Mesenchymal stem cell (in vitro differentiated cells and primary cell): ENCODE results near the gene MEIOSIN.

ENCODE experiments used
- DNase-seq: peaks from one replicate; pipeline ENCODE4 v3.0.0-alpha.2; 2013
- H2AFZ ChIP-seq: one replicate; pipeline ENCODE4 v1.6.1; 2013; ENCODE audit warnings: low read depth, mild to moderate bottlenecking, control low read depth, inconsistent platforms, low read length, moderate library complexity
- H2AK5ac ChIP-seq: 2 replicates; pipeline ENCODE4 v1.6.1; 2013; ENCODE audit warnings: low read length, moderate library complexity, mild to moderate bottlenecking, inconsistent platforms; ENCODE audit not compliant: severe bottlenecking
- H2BK120ac ChIP-seq: one replicate; pipeline ENCODE4 v1.6.1; 2013; ENCODE audit warnings: low read depth, mild to moderate bottlenecking, inconsistent platforms, low read length, moderate library complexity
- H2BK12ac ChIP-seq, 2 experiments: one replicate each; pipeline ENCODE4 v1.6.1; 2013; ENCODE audit warnings: inconsistent platforms in 2 of 2, low read length in 2 of 2, mild to moderate bottlenecking in 2 of 2, moderate library complexity in 2 of 2, control low read depth in 1 of 2
- H2BK15ac ChIP-seq: one replicate; pipeline ENCODE4 v1.6.1; 2013; ENCODE audit warnings: mild to moderate bottlenecking, low read depth, inconsistent platforms; ENCODE audit not compliant: poor library complexity, severe bottlenecking
- H2BK5ac ChIP-seq: 2 replicates; pipeline ENCODE4 v1.6.1; 2013; ENCODE audit warnings: low read depth, mild to moderate bottlenecking, low read length, control low read depth, inconsistent platforms; ENCODE audit not compliant: poor library complexity, severe bottlenecking
- H3K14ac ChIP-seq, 2 experiments: one replicate each; pipeline ENCODE4 v1.6.1; 2013; ENCODE audit warnings: inconsistent platforms in 2 of 2, low read length in 2 of 2, control low read depth in 1 of 2, mild to moderate bottlenecking in 1 of 2, moderate library complexity in 1 of 2
- H3K18ac ChIP-seq, 2 experiments: one replicate each; pipeline ENCODE4 v1.6.1; 2013; ENCODE audit warnings: inconsistent platforms in 2 of 2, low read length in 2 of 2, control low read depth in 1 of 2, low read depth in 1 of 2, mild to moderate bottlenecking in 1 of 2
- H3K23ac ChIP-seq, 2 experiments: one replicate each; pipeline ENCODE4 v1.6.1; 2013; ENCODE audit warnings: inconsistent platforms in 2 of 2, low read length in 2 of 2, mild to moderate bottlenecking in 2 of 2, moderate library complexity in 2 of 2, control low read depth in 1 of 2
- H3K27ac ChIP-seq: 2 replicates; pipeline ENCODE4 v1.5.1; 2013; ENCODE audit warnings: mild to moderate bottlenecking, moderate library complexity, low read length, control low read depth, inconsistent platforms; ENCODE audit not compliant: poor library complexity, severe bottlenecking
- H3K27me3 ChIP-seq, 2 experiments: 2 replicates each; pipeline versions ENCODE4 v1.6.1 to v1.7.0; 2013; ENCODE audit warnings: low read length in 2 of 2, mild to moderate bottlenecking in 2 of 2, moderate library complexity in 2 of 2, control low read depth in 1 of 2, inconsistent platforms in 1 of 2; ENCODE audit not compliant: control insufficient read depth in 1 of 2, insufficient read depth in 1 of 2
- H3K36me3 ChIP-seq, 2 experiments: 2 replicates each; pipeline versions ENCODE4 v1.6.1 to v1.7.0; 2013; ENCODE audit warnings: low read length in 2 of 2, control low read depth in 1 of 2, inconsistent platforms in 1 of 2, low read depth in 1 of 2, mild to moderate bottlenecking in 1 of 2; ENCODE audit not compliant: insufficient read depth in 2 of 2, control insufficient read depth in 1 of 2
- H3K4ac ChIP-seq, 2 experiments: one replicate each; pipeline ENCODE4 v1.6.1; 2013; ENCODE audit warnings: inconsistent platforms in 2 of 2, low read length in 2 of 2, mild to moderate bottlenecking in 2 of 2, moderate library complexity in 2 of 2, control low read depth in 1 of 2, low read depth in 1 of 2
- H3K4me1 ChIP-seq: 2 replicates; pipeline ENCODE4 v1.6.1; 2013; ENCODE audit warnings: low read depth, low read length, control low read depth; ENCODE audit not compliant: control insufficient read depth, insufficient read depth
- H3K4me2 ChIP-seq: 2 replicates; pipeline ENCODE4 v1.6.1; 2013; ENCODE audit warnings: low read length, mild to moderate bottlenecking, inconsistent platforms; ENCODE audit not compliant: poor library complexity, severe bottlenecking
- H3K4me3 ChIP-seq, 2 experiments: 2 replicates each; pipeline versions ENCODE4 v1.5.1 to v1.7.0; 2013; ENCODE audit warnings: low read length in 2 of 2, mild to moderate bottlenecking in 2 of 2, control low read depth in 1 of 2, low read depth in 1 of 2; ENCODE audit not compliant: insufficient read depth in 1 of 2
- H3K79me1 ChIP-seq: replicated peaks from 2 replicates; pipeline ENCODE4 v1.6.1; 2013; ENCODE audit warnings: mild to moderate bottlenecking, control low read depth, low read length, inconsistent platforms; ENCODE audit not compliant: poor library complexity, severe bottlenecking
- H3K9ac ChIP-seq: 2 replicates; pipeline ENCODE4 v1.7.0; 2013; ENCODE audit warnings: mild to moderate bottlenecking, low read length, moderate library complexity
- H3K9me3 ChIP-seq: 2 replicates; pipeline ENCODE4 v1.7.0; 2013; ENCODE audit warnings: mild to moderate bottlenecking, low read length; ENCODE audit not compliant: control insufficient read depth
- H4K8ac ChIP-seq: one replicate; pipeline ENCODE4 v1.6.1; 2013; ENCODE audit warnings: inconsistent platforms, mild to moderate bottlenecking, low read length, moderate library complexity
- H4K91ac ChIP-seq: one replicate; pipeline ENCODE4 v1.6.1; 2013; ENCODE audit warnings: mild to moderate bottlenecking, low read length, inconsistent platforms
- WGBS: methylation state at CpG from one replicate; pipeline ENCODE4 v1.1.7; 2013; ENCODE audit warnings: mixed read lengths; 5-methylcytosine and 5-hydroxymethylcytosine counted together

MEIOSIN gene

DNA sequence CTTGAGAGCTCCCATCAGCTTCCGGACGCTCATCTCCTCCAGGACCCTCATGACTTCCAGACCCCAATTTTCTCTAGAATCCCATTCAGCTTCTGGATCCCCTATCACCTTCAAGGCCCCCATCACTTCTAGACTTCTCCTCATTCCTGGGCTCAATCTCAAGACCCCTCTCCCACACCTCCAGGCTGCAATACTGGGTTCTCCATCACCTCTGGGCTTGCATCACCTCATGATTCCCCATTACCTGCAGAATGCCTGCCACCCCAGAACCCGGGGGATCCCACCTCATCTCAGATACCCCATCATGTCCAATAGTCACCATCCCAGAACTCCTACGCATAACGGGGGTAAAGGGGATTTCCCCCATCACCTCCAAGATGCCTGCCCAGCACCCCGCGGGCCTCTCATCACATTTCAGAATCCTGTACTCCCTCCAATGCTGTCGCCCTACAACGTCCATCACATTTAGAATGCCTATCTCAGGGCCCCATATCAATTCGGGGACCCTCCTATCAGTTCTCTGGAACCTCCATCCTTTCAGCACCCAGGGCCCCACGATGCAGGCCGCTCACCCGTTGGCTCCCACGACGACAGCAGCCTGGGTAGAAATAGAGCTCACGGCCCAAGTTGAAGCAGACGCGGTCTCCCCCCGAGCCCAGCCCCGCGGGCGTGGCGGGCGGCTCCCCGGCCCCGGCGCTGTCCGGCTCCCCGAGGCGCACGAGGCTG is 58.7 kb downstream of the MEIOSIN start:
- Histone ChIP-seq H3K18ac (peak overlapping the region; percentile 98 to 99), H2BK12ac (no peak overlapping the region), H4K8ac (peak overlapping the region; percentile 98), H2AFZ (peak overlapping the region; percentile 44), H2AK5ac (no peak overlapping the region), H3K9ac (peak overlapping the region; percentile 97), H3K27ac (no peak overlapping the region), H3K36me3 (peaks cover 31 to 35% of the 10 kb centered on the region in 2 experiments), H3K23ac (peak overlapping the region in 1 of 2 experiments; percentile 96), H2BK15ac (peak overlapping the region; percentile 83), H3K4me1 (peaks cover 13% of the 10 kb centered on the region), H3K9me3 (no peaks in the 10 kb centered on the region), H3K4ac (peak overlapping the region; percentile 34 to 92), H3K79me1 (peaks cover 12% of the 10 kb centered on the region), H3K4me2 (peak overlapping the region; percentile 51), H3K27me3 (no peaks in the 10 kb centered on the region), H3K14ac (peak overlapping the region in 1 of 2 experiments; percentile 79), H4K91ac (peak overlapping the region; percentile 97), H2BK5ac (peak overlapping the region; percentile 89), H2BK120ac (peak overlapping the region; percentile 97), H3K4me3 (peak overlapping the region; percentile 96 to 98)
- 9% methylated on average over 31 of the region's 31 CpGs for WGBS
- no peak for DNase-seq

DNA sequence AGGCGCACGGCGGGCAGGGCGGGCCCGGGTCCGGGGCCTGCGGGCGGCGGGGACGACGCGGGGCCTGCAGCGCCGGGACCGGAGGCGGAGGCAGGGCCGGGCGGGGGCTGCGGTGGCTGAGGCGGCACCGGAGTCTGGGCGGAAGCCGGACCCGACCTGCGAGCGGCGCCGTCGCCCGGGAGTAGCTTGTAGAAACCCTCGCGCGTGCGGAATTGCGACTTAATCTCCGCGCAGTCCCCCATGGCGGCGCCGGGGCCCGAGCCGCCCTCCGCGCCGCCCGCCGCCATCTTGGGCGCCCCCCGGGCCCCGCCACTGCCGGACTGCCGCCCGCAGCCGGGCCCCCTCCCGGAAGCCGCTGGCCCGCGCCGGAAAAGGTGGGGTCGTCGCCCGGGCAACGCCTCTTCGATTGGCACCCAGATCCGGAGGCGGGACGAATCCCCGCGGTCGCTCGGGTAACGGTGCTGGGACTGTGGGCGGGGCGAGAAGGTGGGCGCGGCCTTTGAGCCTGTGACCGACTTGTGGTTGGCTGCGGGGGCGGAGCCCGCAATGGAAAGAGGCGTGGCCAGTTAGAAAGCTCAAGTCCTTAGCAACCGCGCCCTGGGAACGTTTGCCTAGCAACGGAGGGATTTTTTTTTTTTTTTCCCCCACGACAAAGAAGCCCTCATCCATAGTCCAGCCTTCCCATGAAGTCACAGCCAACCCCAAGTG is 59.4 kb downstream of the MEIOSIN start, which contains the start of gene DMWD:
TSS of gene DMWD (minus strand) at position 376 of the 708 bp plus-strand sequence. CDS start at position 287, 89 bp downstream.
- Histone ChIP-seq H3K18ac (peak within 1 kb of the TSS; percentile 98 to 99), H4K8ac (peak within 1 kb of the TSS; percentile 98), H3K79me1 (peaks cover 7% of the 10 kb centered on the region), H3K4me2 (peak within 1 kb of the TSS; percentile 51), H3K14ac (peak within 1 kb of the TSS in 1 of 2 experiments; percentile 79), H3K27ac (no peak within 1 kb of the TSS), H3K27me3 (no peaks in the 10 kb centered on the region), H2BK120ac (peak within 1 kb of the TSS; percentile 97), H2BK5ac (peak within 1 kb of the TSS; percentile 89), H3K4me3 (peak within 1 kb of the TSS; percentile 96 to 98), H3K36me3 (peaks cover 23 to 28% of the 10 kb centered on the region in 2 experiments), H3K4ac (peak within 1 kb of the TSS; percentile 34 to 92), H2BK12ac (peak within 1 kb of the TSS in 1 of 2 experiments; percentile 55), H3K23ac (peak within 1 kb of the TSS in 1 of 2 experiments; percentile 96), H2AK5ac (no peak within 1 kb of the TSS), H3K9ac (peak within 1 kb of the TSS; percentile 97), H4K91ac (peak within 1 kb of the TSS; percentile 97), H2BK15ac (peak within 1 kb of the TSS; percentile 83), H2AFZ (peak within 1 kb of the TSS; percentile 44), H3K9me3 (no peaks in the 10 kb centered on the region), H3K4me1 (peaks cover 13% of the 10 kb centered on the region)
- peak; percentile 99 for DNase-seq
- WGBS: under 1% methylated on average over 58 of the region's 86 CpGs

DNA sequence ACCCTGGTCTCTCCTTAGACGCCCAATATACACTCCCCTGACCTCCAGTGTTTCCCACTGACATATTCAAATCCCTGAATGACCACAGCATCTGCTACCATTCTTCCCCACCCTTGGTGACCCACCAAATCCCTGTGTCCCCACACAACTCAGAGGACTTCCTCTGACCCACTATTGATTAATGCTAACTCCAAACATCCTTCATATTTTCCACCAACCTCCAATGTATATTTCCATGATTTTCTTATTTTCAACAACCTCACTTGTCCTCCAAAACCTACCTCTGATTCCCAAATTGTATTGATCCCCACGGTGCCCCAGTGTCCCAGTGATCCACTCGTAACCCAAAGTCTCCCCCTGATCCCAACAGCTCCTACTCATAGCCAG is 59.9 kb downstream of the MEIOSIN start:
- no peak overlapping the region for H3K18ac ChIP-seq
- no peak overlapping the region for H2BK15ac ChIP-seq
- no peak overlapping the region for H3K27ac ChIP-seq
- H2BK5ac ChIP-seq: no peak overlapping the region
- no peak overlapping the region for H2BK120ac ChIP-seq
- H3K4me2 ChIP-seq: no peak overlapping the region
- H2AFZ ChIP-seq: no peak overlapping the region
- peaks cover 7% of the 10 kb centered on the region for H3K79me1 ChIP-seq
- H3K14ac ChIP-seq: no peak overlapping the region
- peak overlapping the region in 1 of 2 experiments; percentile 51 for H3K4me3 ChIP-seq
- H3K9me3 ChIP-seq: no peaks in the 10 kb centered on the region
- no peak overlapping the region for H4K8ac ChIP-seq
- H2BK12ac ChIP-seq: no peak overlapping the region
- H4K91ac ChIP-seq: no peak overlapping the region
- H3K23ac ChIP-seq: no peak overlapping the region
- H3K4me1 ChIP-seq: peaks cover 13% of the 10 kb centered on the region
- DNase-seq: no peak
- H2AK5ac ChIP-seq: no peak overlapping the region
- peaks cover 20 to 24% of the 10 kb centered on the region in 2 experiments for H3K36me3 ChIP-seq
- no peak overlapping the region for H3K4ac ChIP-seq
- WGBS: 49% methylated on average over 3 of the region's 3 CpGs
- H3K9ac ChIP-seq: peak overlapping the region; percentile 74
- H3K27me3 ChIP-seq: no peaks in the 10 kb centered on the region

DNA sequence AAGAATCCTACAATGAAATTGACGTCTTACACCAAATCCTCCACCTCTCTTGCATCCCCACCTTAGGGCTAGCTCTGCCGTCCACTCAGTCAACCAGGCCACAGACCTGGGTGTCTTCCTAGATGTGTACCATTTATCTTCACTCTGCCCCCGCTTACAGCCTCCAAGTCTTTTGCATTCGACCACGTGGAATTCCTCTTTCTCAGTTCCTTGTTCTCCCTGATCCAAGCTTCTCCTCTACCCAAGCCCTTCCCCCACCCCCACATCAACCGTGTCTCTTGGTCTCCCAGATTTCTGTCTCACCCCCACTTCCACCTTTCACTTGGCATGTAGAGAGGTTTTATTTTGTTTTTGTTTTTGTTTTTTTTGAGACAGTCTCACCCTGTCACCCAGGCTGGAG is 60.6 kb downstream of the MEIOSIN start:
- no peak overlapping the region for H4K8ac ChIP-seq
- no peak overlapping the region for H2BK15ac ChIP-seq
- no peak overlapping the region for H3K9ac ChIP-seq
- H3K4me2 ChIP-seq: no peak overlapping the region
- H3K4me1 ChIP-seq: peaks cover 14% of the 10 kb centered on the region
- no peak overlapping the region for H4K91ac ChIP-seq
- H2AFZ ChIP-seq: no peak overlapping the region
- no peak overlapping the region for H3K23ac ChIP-seq
- H3K4me3 ChIP-seq: no peak overlapping the region
- no peak overlapping the region for H2BK5ac ChIP-seq
- H3K27ac ChIP-seq: no peak overlapping the region
- H3K9me3 ChIP-seq: no peaks in the 10 kb centered on the region
- H3K18ac ChIP-seq: no peak overlapping the region
- no peak overlapping the region for H2BK120ac ChIP-seq
- WGBS: 71% methylated on average over 6 of the region's 6 CpGs
- no peak overlapping the region for H3K14ac ChIP-seq
- H3K36me3 ChIP-seq: peaks cover 13 to 17% of the 10 kb centered on the region in 2 experiments
- no peak overlapping the region for H3K4ac ChIP-seq
- H2BK12ac ChIP-seq: peak overlapping the region in 1 of 2 experiments; percentile 15
- H3K79me1 ChIP-seq: peaks cover 7% of the 10 kb centered on the region
- no peaks in the 10 kb centered on the region for H3K27me3 ChIP-seq
- H2AK5ac ChIP-seq: no peak overlapping the region
- DNase-seq: no peak
